ENCODE results near the gene HAPLN3.

Gene HAPLN3

GRCh38 chr15:88902221-88902835 lies 7.0 kb upstream of the HAPLN3 start:
- FAIRE-seq (no peak), DNase-seq (ENCODE audit: insufficient read length, low spot score) (no peak)
- no peak for TF ChIP-seq TAF1 (IDR thresholded peaks at IDR 0.05; ENCODE audit: low read depth, low read length)
- no peak for TF ChIP-seq PAX5 (IDR thresholded peaks at IDR 0.05; ENCODE audit: insufficient read depth, low read length, severe bottlenecking)
- no peak for TF ChIP-seq POLR2AphosphoS5 (IDR thresholded peaks at IDR 0.05; ENCODE audit: low read depth, low read length)
- TF ChIP-seq SPI1 (IDR thresholded peaks at IDR 0.05; ENCODE audit: low read depth, low read length): no peak
- no peak for TF ChIP-seq POU2F2 (IDR thresholded peaks at IDR 0.05; ENCODE audit: low read depth, low read length)
- TF ChIP-seq POLR2A (IDR thresholded peaks at IDR 0.05; ENCODE audit: low read depth, low read length): no peak

GRCh38 chr15:88901508-88902220 lies 6.3 kb upstream of the HAPLN3 start:
- DNase-seq (ENCODE audit: insufficient read length, low spot score) (no peak), FAIRE-seq (no peak)
- TF ChIP-seq POLR2A (IDR thresholded peaks at IDR 0.05; ENCODE audit: low read depth, low read length) (no peak), POLR2AphosphoS5 (IDR thresholded peaks at IDR 0.05; ENCODE audit: low read depth, low read length) (no peak), POU2F2 (IDR thresholded peaks at IDR 0.05; ENCODE audit: low read depth, low read length) (no peak), SPI1 (IDR thresholded peaks at IDR 0.05; ENCODE audit: low read depth, low read length) (no peak), PAX5 (IDR thresholded peaks at IDR 0.05; ENCODE audit: insufficient read depth, low read length, severe bottlenecking) (no peak), TAF1 (IDR thresholded peaks at IDR 0.05; ENCODE audit: low read depth, low read length) (no peak)

GRCh38 chr15:88900982-88901418 lies 5.7 kb upstream of the HAPLN3 start:
- DNase-seq (ENCODE audit: insufficient read length, low spot score) (no peak), FAIRE-seq (no peak)
- TF ChIP-seq SPI1 (IDR thresholded peaks at IDR 0.05; ENCODE audit: low read depth, low read length): no peak
- no peak for TF ChIP-seq TAF1 (IDR thresholded peaks at IDR 0.05; ENCODE audit: low read depth, low read length)

DNA sequence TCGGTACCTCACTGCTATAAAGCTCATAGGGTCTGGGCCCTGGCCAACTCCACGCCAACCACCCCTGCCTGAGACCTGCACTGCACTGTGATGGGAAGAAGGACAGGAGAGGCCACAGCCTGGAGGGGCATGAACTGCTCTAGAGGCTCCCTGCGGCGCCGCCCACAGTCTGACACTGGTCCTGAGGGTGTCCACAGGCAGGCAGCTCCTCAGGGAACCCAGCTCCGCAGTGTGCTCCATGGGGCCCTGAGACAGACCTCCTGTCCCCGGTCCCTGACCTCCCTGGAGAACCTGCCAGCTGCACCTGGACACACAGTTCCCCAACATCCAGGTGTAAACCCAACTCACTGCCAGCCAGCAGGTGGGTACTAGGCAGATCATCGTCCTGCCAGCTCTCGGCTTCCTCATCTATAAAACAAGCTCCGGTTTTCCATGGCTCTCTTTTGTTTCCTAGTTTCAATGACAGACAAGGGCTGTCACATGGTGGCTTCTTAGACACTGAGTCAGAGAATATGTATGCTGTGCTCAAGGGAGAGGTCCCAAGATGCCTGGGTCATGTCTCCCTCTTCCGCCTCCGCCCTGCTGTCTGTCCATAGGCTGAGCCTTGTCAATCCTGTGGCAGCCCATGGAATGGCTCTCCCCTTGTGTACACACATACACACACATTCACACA lies 5.1 kb upstream of the HAPLN3 start:
- no peak for DNase-seq (ENCODE audit: insufficient read length, low spot score)
- no peak for FAIRE-seq
- TF ChIP-seq POLR2A (IDR thresholded peaks at IDR 0.05; ENCODE audit: low read depth, low read length) (no peak), POU2F2 (IDR thresholded peaks at IDR 0.05; ENCODE audit: low read depth, low read length) (no peak), TAF1 (IDR thresholded peaks at IDR 0.05; ENCODE audit: low read depth, low read length) (no peak), SPI1 (IDR thresholded peaks at IDR 0.05; ENCODE audit: low read depth, low read length) (no peak), PAX5 (IDR thresholded peaks at IDR 0.05; ENCODE audit: insufficient read depth, low read length, severe bottlenecking) (no peak), POLR2AphosphoS5 (IDR thresholded peaks at IDR 0.05; ENCODE audit: low read depth, low read length) (no peak)

- FAIRE-seq (no peak), DNase-seq (ENCODE audit: insufficient read length, low spot score) (no peak)
- TF ChIP-seq POLR2AphosphoS5 (IDR thresholded peaks at IDR 0.05; ENCODE audit: low read depth, low read length): no peak
- TF ChIP-seq POU2F2 (IDR thresholded peaks at IDR 0.05; ENCODE audit: low read depth, low read length): no peak
- TF ChIP-seq TAF1 (IDR thresholded peaks at IDR 0.05; ENCODE audit: low read depth, low read length): no peak
- TF ChIP-seq SPI1 (IDR thresholded peaks at IDR 0.05; ENCODE audit: low read depth, low read length): no peak
- TF ChIP-seq POLR2A (IDR thresholded peaks at IDR 0.05; ENCODE audit: low read depth, low read length): no peak
- no peak for TF ChIP-seq PAX5 (IDR thresholded peaks at IDR 0.05; ENCODE audit: insufficient read depth, low read length, severe bottlenecking)
Observed at GRCh38 chr15:88899251-88899650, 3.9 kb upstream of the HAPLN3 start.

DNA sequence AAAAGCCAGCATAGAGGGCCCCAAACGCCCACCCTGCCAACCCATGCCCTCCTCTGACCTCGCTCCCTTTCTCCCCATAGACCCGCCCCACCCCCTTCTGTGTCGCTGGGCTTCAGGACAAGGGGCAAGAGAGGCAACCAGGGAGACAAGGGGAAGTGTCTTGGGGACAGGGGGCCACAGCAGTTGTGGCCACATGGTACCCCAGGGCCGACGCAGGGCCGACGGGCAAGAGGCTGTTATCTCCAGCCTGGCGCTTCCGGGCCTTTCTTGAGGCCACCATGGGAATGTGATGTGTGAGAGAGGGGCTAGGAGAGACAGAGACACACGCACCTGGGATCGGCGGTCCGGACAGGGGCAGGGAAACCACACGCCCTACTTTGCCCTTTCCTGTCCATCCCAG lies 3.4 kb upstream of the HAPLN3 start:
- FAIRE-seq: no peak
- TF ChIP-seq POLR2AphosphoS5 (IDR thresholded peaks at IDR 0.05; ENCODE audit: low read depth, low read length) (no peak), POU2F2 (IDR thresholded peaks at IDR 0.05; ENCODE audit: low read depth, low read length) (no peak), PAX5 (IDR thresholded peaks at IDR 0.05; ENCODE audit: insufficient read depth, low read length, severe bottlenecking) (no peak), SPI1 (IDR thresholded peaks at IDR 0.05; ENCODE audit: low read depth, low read length) (no peak), POLR2A (IDR thresholded peaks at IDR 0.05; ENCODE audit: low read depth, low read length) (no peak), TAF1 (IDR thresholded peaks at IDR 0.05; ENCODE audit: low read depth, low read length) (no peak)
- no peak for DNase-seq (ENCODE audit: insufficient read length, low spot score)

- peak; percentile 66 for FAIRE-seq
- no peak for DNase-seq (ENCODE audit: insufficient read length, low spot score)
Observed at GRCh38 chr15:88897456-88898194, 2.3 kb upstream of the HAPLN3 start.

GRCh38 chr15:88897142-88897455 lies 1.8 kb upstream of the HAPLN3 start:
- FAIRE-seq (no peak), DNase-seq (ENCODE audit: insufficient read length, low spot score) (no peak)
- TF ChIP-seq SPI1 (IDR thresholded peaks at IDR 0.05; ENCODE audit: low read depth, low read length): no peak
- TF ChIP-seq TAF1 (IDR thresholded peaks at IDR 0.05; ENCODE audit: low read depth, low read length): no peak
- TF ChIP-seq POLR2A (IDR thresholded peaks at IDR 0.05; ENCODE audit: low read depth, low read length): no peak
- TF ChIP-seq POU2F2 (IDR thresholded peaks at IDR 0.05; ENCODE audit: low read depth, low read length): no peak
- no peak for TF ChIP-seq PAX5 (IDR thresholded peaks at IDR 0.05; ENCODE audit: insufficient read depth, low read length, severe bottlenecking)
- TF ChIP-seq POLR2AphosphoS5 (IDR thresholded peaks at IDR 0.05; ENCODE audit: low read depth, low read length): no peak

More at GRCh38 chr15:88897456-88898194, 2.3 kb upstream of the HAPLN3 start:
- no peak for TF ChIP-seq POU2F2 (IDR thresholded peaks at IDR 0.05; ENCODE audit: low read depth, low read length)
- no peak for TF ChIP-seq POLR2A (IDR thresholded peaks at IDR 0.05; ENCODE audit: low read depth, low read length)
- TF ChIP-seq TAF1 (IDR thresholded peaks at IDR 0.05; ENCODE audit: low read depth, low read length): no peak
- no peak for TF ChIP-seq PAX5 (IDR thresholded peaks at IDR 0.05; ENCODE audit: insufficient read depth, low read length, severe bottlenecking)
- no peak for TF ChIP-seq POLR2AphosphoS5 (IDR thresholded peaks at IDR 0.05; ENCODE audit: low read depth, low read length)
- no peak for TF ChIP-seq SPI1 (IDR thresholded peaks at IDR 0.05; ENCODE audit: low read depth, low read length)
